Measurements from ENCODE around the gene TTLL10. TPM values are rescaled to one million over a fixed set of nuclear protein-coding genes. Genes with fewer than 3 reads are reported as not detected.

TTLL10 gene
- polyA plus RNA-seq, 1 donor (not counting 4 experiments of a cell fraction or from before 2014, with no cell fraction given), result not detected

DNA sequence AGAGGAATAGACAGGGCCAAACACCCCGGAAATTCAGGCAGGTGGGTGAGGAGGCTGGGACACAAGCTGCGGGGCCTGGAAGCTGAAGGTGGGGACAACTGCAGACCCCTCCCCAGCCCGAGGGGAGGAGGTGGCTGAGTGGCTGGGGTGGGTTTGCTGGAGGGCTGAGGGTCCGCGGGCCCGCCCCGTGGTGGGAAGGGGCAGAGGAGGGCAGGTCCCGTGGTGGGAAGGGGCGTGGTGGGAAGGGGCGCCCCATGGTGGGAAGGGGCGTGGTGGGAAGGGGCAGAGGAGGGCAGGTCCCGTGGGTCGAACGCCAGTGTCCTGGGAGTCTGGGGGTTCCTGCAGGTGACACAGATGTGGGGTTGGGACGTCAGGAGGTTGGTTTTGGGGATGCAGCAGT lies 24.3 kb upstream of the TTLL10 start:
- no peak overlapping the region for H2AFZ ChIP-seq (ENCODE audit: control insufficient read depth, low read length)
- no peak for DNase-seq (ENCODE audit: low read depth, low spot score)
- no peaks in the 10 kb centered on the region for H3K36me3 ChIP-seq (ENCODE audit: control insufficient read depth in 2 of 2, extremely low read depth in 1 of 2, insufficient read depth in 2 of 2, low read length in 2 of 2)
- H3K9me3 ChIP-seq (ENCODE audit: control insufficient read depth, low read depth, low read length), result peaks cover 2% of the 10 kb centered on the region
- H3K27ac ChIP-seq (ENCODE audit: control insufficient read depth, insufficient read depth, low read length), result no peak overlapping the region
- H3K9me1 ChIP-seq (ENCODE audit: control insufficient read depth, extremely low read depth, insufficient read depth, low read length), result no peaks in the 10 kb centered on the region
- H3K9ac ChIP-seq (ENCODE audit: control insufficient read depth, extremely low read depth, insufficient read depth, low read length), result no peak overlapping the region
- peaks cover 9% of the 10 kb centered on the region for H3K4me1 ChIP-seq (ENCODE audit: control insufficient read depth, extremely low read depth, insufficient read depth, low read length)
- H3K4me2 ChIP-seq (ENCODE audit: control insufficient read depth, extremely low read depth, insufficient read depth, low read depth, low read length), result no peak overlapping the region
- H3K79me2 ChIP-seq (ENCODE audit: control insufficient read depth, insufficient read depth, low read length), result no peaks in the 10 kb centered on the region
- dilution Hi-C loops (cut with MboI; ENCODE audit: extremely low pct_ligation_motif_present, low sequenced_read_pairs), result no loop called here
- no peaks in the 10 kb centered on the region for H4K20me1 ChIP-seq (ENCODE audit: control insufficient read depth, extremely low read depth, insufficient read depth, low read length)
- no peak for FAIRE-seq
- no peak for TF ChIP-seq EZH2 (IDR thresholded peaks at IDR 0.05; ENCODE audit: low read length)
- TF ChIP-seq, protein P1, sequence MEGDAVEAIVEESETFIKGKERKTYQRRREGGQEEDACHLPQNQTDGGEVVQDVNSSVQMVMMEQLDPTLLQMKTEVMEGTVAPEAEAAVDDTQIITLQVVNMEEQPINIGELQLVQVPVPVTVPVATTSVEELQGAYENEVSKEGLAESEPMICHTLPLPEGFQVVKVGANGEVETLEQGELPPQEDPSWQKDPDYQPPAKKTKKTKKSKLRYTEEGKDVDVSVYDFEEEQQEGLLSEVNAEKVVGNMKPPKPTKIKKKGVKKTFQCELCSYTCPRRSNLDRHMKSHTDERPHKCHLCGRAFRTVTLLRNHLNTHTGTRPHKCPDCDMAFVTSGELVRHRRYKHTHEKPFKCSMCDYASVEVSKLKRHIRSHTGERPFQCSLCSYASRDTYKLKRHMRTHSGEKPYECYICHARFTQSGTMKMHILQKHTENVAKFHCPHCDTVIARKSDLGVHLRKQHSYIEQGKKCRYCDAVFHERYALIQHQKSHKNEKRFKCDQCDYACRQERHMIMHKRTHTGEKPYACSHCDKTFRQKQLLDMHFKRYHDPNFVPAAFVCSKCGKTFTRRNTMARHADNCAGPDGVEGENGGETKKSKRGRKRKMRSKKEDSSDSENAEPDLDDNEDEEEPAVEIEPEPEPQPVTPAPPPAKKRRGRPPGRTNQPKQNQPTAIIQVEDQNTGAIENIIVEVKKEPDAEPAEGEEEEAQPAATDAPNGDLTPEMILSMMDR (optimal IDR thresholded peaks at IDR 0.05 in 1 of 3, IDR thresholded peaks at IDR 0.05 in 1 of 3, conservative IDR thresholded peaks at IDR 0.05 in 1 of 3; ENCODE audit: extremely low read depth in 1 of 3, insufficient read depth in 2 of 3, low read length in 3 of 3), result no peak
- H3K4me3 ChIP-seq (ENCODE audit: control insufficient read depth in 2 of 3, extremely low read depth in 1 of 3, insufficient read depth in 2 of 3, low read depth in 1 of 3, low read length in 3 of 3), result no peak overlapping the region
- H3K27me3 ChIP-seq (ENCODE audit: control insufficient read depth, extremely low read depth, insufficient read depth, low read length), result no peaks in the 10 kb centered on the region

DNA sequence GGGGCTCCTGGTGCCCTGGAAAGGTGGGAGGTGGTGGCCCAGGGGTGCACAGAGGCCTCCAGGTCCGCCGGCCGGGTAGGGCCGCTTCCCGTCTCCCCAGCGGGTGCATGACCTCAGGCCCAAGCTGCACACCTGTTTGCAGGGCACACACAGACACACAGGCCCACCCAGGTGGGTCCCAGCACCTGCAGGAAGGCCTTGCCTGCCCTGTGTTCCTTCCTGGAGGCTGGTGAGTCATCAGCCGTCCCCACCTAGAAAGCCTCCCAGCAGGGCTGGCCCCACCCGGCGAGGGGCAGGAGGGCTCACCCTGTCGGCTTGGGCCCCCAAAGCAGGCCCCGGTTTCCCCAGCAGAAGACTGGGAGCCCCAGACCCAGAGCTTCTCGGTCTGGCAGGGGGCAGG lies 23.6 kb upstream of the TTLL10 start:
- Histone ChIP-seq H2AFZ (ENCODE audit: control insufficient read depth, low read length) (no peak overlapping the region), H3K27me3 (ENCODE audit: control insufficient read depth, extremely low read depth, insufficient read depth, low read length) (no peaks in the 10 kb centered on the region), H3K27ac (ENCODE audit: control insufficient read depth, insufficient read depth, low read length) (no peak overlapping the region), H3K4me3 (ENCODE audit: control insufficient read depth in 2 of 3, extremely low read depth in 1 of 3, insufficient read depth in 2 of 3, low read depth in 1 of 3, low read length in 3 of 3) (no peak overlapping the region), H3K9me3 (ENCODE audit: control insufficient read depth, low read depth, low read length) (peaks cover 2% of the 10 kb centered on the region), H3K79me2 (ENCODE audit: control insufficient read depth, insufficient read depth, low read length) (no peaks in the 10 kb centered on the region), H3K4me1 (ENCODE audit: control insufficient read depth, extremely low read depth, insufficient read depth, low read length) (peaks cover 4% of the 10 kb centered on the region), H3K9ac (ENCODE audit: control insufficient read depth, extremely low read depth, insufficient read depth, low read length) (no peak overlapping the region), H3K36me3 (ENCODE audit: control insufficient read depth in 2 of 2, extremely low read depth in 1 of 2, insufficient read depth in 2 of 2, low read length in 2 of 2) (no peaks in the 10 kb centered on the region), H3K9me1 (ENCODE audit: control insufficient read depth, extremely low read depth, insufficient read depth, low read length) (no peaks in the 10 kb centered on the region), H3K4me2 (ENCODE audit: control insufficient read depth, extremely low read depth, insufficient read depth, low read depth, low read length) (no peak overlapping the region), H4K20me1 (ENCODE audit: control insufficient read depth, extremely low read depth, insufficient read depth, low read length) (no peaks in the 10 kb centered on the region)
- no peak for DNase-seq (ENCODE audit: low read depth, low spot score)
- dilution Hi-C loops (cut with MboI; ENCODE audit: extremely low pct_ligation_motif_present, low sequenced_read_pairs), result no loop called here
- TF ChIP-seq, protein P1 (optimal IDR thresholded peaks at IDR 0.05 in 1 of 3, IDR thresholded peaks at IDR 0.05 in 1 of 3, conservative IDR thresholded peaks at IDR 0.05 in 1 of 3; ENCODE audit: extremely low read depth in 1 of 3, insufficient read depth in 2 of 3, low read length in 3 of 3), result no peak
- no peak for TF ChIP-seq EZH2 (IDR thresholded peaks at IDR 0.05; ENCODE audit: low read length)
- FAIRE-seq, result no peak

Data from keratinocyte (primary cell).